IPS DF 6.9 (cell line): ENCODE data around the gene RALGPS1.

ENCODE experiments used
- DNase-seq: peaks from one replicate; pipeline ENCODE4 v3.0.0-alpha.2; 2013; ENCODE audit warnings: low read depth, low spot score
- H3K27ac ChIP-seq: one replicate; pipeline ENCODE4 v1.5.1; 2013; ENCODE audit warnings: low read length, control low read depth
- H3K27me3 ChIP-seq: 2 replicates; pipeline ENCODE4 v1.6.1; 2013; ENCODE audit warnings: mild to moderate bottlenecking, low read length; ENCODE audit not compliant: control insufficient read depth, insufficient read depth
- H3K36me3 ChIP-seq: 2 replicates; pipeline ENCODE4 v1.6.1; 2013; ENCODE audit warnings: low read length; ENCODE audit not compliant: control insufficient read depth, insufficient read depth
- H3K4me1 ChIP-seq: 2 replicates; pipeline ENCODE4 v1.6.1; 2013; ENCODE audit warnings: low read length; ENCODE audit not compliant: control insufficient read depth, insufficient read depth
- H3K4me3 ChIP-seq: 2 replicates; pipeline ENCODE4 v1.5.1; 2013; ENCODE audit warnings: mild to moderate bottlenecking, low read length
- H3K9me3 ChIP-seq: 2 replicates; pipeline ENCODE4 v1.6.1; 2013; ENCODE audit warnings: low read length, inconsistent platforms; ENCODE audit not compliant: control insufficient read depth, insufficient read depth
- WGBS: extraction: QIAGEN DNeasy Blood & Tissue Kit; methylation state at CpG from one replicate; pipeline ENCODE4 v1.1.7; 2013; ENCODE audit warnings: mixed read lengths, missing lambda C conversion rate; ENCODE audit not compliant: insufficient read length, insufficient coverage; 5-methylcytosine and 5-hydroxymethylcytosine counted together

Gene RALGPS1

GRCh38 chr9:127021664-127022363 is 107.2 kb downstream of the RALGPS1 start:
- no peak overlapping the region for H3K27ac ChIP-seq
- DNase-seq = no peak
- no CpG with 5 or more reads among the region's 10 CpGs for WGBS
- no peaks in the 10 kb centered on the region for H3K4me1 ChIP-seq
- H3K36me3 ChIP-seq = no peaks in the 10 kb centered on the region
- H3K4me3 ChIP-seq = no peak overlapping the region
- no peaks in the 10 kb centered on the region for H3K27me3 ChIP-seq
- no peaks in the 10 kb centered on the region for H3K9me3 ChIP-seq

GRCh38 chr9:127022913-127023660 is 108.5 kb downstream of the RALGPS1 start:
- 100% methylated on average over 1 of the region's 3 CpGs for WGBS
- Histone ChIP-seq H3K36me3 (no peaks in the 10 kb centered on the region), H3K27ac (no peak overlapping the region), H3K27me3 (no peaks in the 10 kb centered on the region), H3K4me3 (no peak overlapping the region), H3K9me3 (no peaks in the 10 kb centered on the region), H3K4me1 (0 out of 2 replicates have a peak, but pooled peaks cover 3% of the 10 kb centered on the region)
- no peak for DNase-seq

- Histone ChIP-seq H3K27me3 (no peaks in the 10 kb centered on the region), H3K27ac (no peak overlapping the region), H3K36me3 (no peaks in the 10 kb centered on the region), H3K9me3 (no peaks in the 10 kb centered on the region), H3K4me3 (no peak overlapping the region), H3K4me1 (0 out of 2 replicates have a peak, but pooled peaks cover 3% of the 10 kb centered on the region)
- no CpG with 5 or more reads among the region's 7 CpGs for WGBS
- no peak for DNase-seq
Observed at GRCh38 chr9:127025042-127025441, 110.5 kb downstream of the RALGPS1 start.

GRCh38 chr9:127027694-127028093 is 113.1 kb downstream of the RALGPS1 start:
- no peaks in the 10 kb centered on the region for H3K36me3 ChIP-seq
- no peaks in the 10 kb centered on the region for H3K9me3 ChIP-seq
- no CpG with 5 or more reads among the region's 2 CpGs for WGBS
- no peaks in the 10 kb centered on the region for H3K27me3 ChIP-seq
- no peak overlapping the region for H3K27ac ChIP-seq
- no peak overlapping the region for H3K4me3 ChIP-seq
- 0 out of 2 replicates have a peak, but pooled peaks cover 3% of the 10 kb centered on the region for H3K4me1 ChIP-seq
- no peak for DNase-seq

GRCh38 chr9:127029548-127029947 is 115.0 kb downstream of the RALGPS1 start:
- Histone ChIP-seq H3K4me3 (no peak overlapping the region), H3K4me1 (0 out of 2 replicates have a peak, but pooled peaks cover 3% of the 10 kb centered on the region), H3K9me3 (no peaks in the 10 kb centered on the region), H3K27ac (no peak overlapping the region), H3K36me3 (no peaks in the 10 kb centered on the region), H3K27me3 (no peaks in the 10 kb centered on the region)
- WGBS = no CpG with 5 or more reads among the region's 11 CpGs
- DNase-seq = no peak

- Histone ChIP-seq H3K4me1 (0 out of 2 replicates have a peak, but pooled peaks cover 3% of the 10 kb centered on the region), H3K27ac (no peak overlapping the region), H3K36me3 (no peaks in the 10 kb centered on the region), H3K27me3 (no peaks in the 10 kb centered on the region), H3K9me3 (no peaks in the 10 kb centered on the region), H3K4me3 (no peak overlapping the region)
- no CpG with 5 or more reads among the region's 9 CpGs for WGBS
- no peak for DNase-seq
Observed at GRCh38 chr9:127030814-127031740, 116.5 kb downstream of the RALGPS1 start.

- Histone ChIP-seq H3K4me1 (0 out of 2 replicates have a peak, but pooled peaks cover 3% of the 10 kb centered on the region), H3K27me3 (no peaks in the 10 kb centered on the region), H3K4me3 (no peak overlapping the region), H3K9me3 (no peaks in the 10 kb centered on the region), H3K36me3 (no peaks in the 10 kb centered on the region), H3K27ac (no peak overlapping the region)
- DNase-seq = no peak
- WGBS = no CpG with 5 or more reads among the region's 4 CpGs
Observed at GRCh38 chr9:127032256-127032655, 117.7 kb downstream of the RALGPS1 start.

GRCh38 chr9:127033061-127033460 is 118.5 kb downstream of the RALGPS1 start:
- Histone ChIP-seq H3K4me3 (no peak overlapping the region), H3K27ac (no peak overlapping the region), H3K27me3 (no peaks in the 10 kb centered on the region), H3K36me3 (no peaks in the 10 kb centered on the region), H3K9me3 (no peaks in the 10 kb centered on the region), H3K4me1 (no peaks in the 10 kb centered on the region)
- DNase-seq = no peak
- no CpG with 5 or more reads among the region's 3 CpGs for WGBS

GRCh38 chr9:127033789-127034188 is 119.2 kb downstream of the RALGPS1 start:
- Histone ChIP-seq H3K27me3 (no peaks in the 10 kb centered on the region), H3K36me3 (no peaks in the 10 kb centered on the region), H3K4me1 (no peaks in the 10 kb centered on the region), H3K9me3 (no peaks in the 10 kb centered on the region), H3K27ac (no peak overlapping the region), H3K4me3 (no peak overlapping the region)
- DNase-seq = no peak

GRCh38 chr9:127034691-127035090 is 120.1 kb downstream of the RALGPS1 start:
- no peaks in the 10 kb centered on the region for H3K36me3 ChIP-seq
- H3K27ac ChIP-seq = no peak overlapping the region
- no peak overlapping the region for H3K4me3 ChIP-seq
- no peak for DNase-seq
- H3K9me3 ChIP-seq = no peaks in the 10 kb centered on the region
- WGBS = no CpG with 5 or more reads among the region's 1 CpG
- no peaks in the 10 kb centered on the region for H3K27me3 ChIP-seq
- no peaks in the 10 kb centered on the region for H3K4me1 ChIP-seq
